CD14-positive monocyte (primary cell): ENCODE results near the gene RAB37. TPM values are rescaled to one million over a fixed set of nuclear protein-coding genes. Genes with fewer than 3 reads are reported as not detected.

Experiments used
- DNase-seq, 3 donors: peaks; one replicate each; pipeline ENCODE4 v3.0.0-alpha.2; 2011 to 2022
- H2AFZ ChIP-seq: 2 replicates; pipeline ENCODE4 v1.6.0; 2012; ENCODE audit warnings: mild to moderate bottlenecking, low read depth, low read length, inconsistent platforms; ENCODE audit not compliant: insufficient read depth, poor library complexity, severe bottlenecking
- H3K27ac ChIP-seq, 2 donors: 1 replicate in 1 of 2; 2 replicates in 1 of 2; pipeline ENCODE4 v1.5.1; 2012 to 2013; ENCODE audit warnings: low read length in 2 of 2, control low read depth in 1 of 2, inconsistent platforms in 1 of 2, low read depth in 1 of 2, mild to moderate bottlenecking in 1 of 2
- H3K27me3 ChIP-seq, 2 donors: one replicate each; pipeline versions ENCODE4 v1.6.0 to v1.6.1; 2011 to 2013; ENCODE audit warnings: low read length in 2 of 2; ENCODE audit not compliant: control insufficient read depth in 2 of 2, insufficient read depth in 2 of 2
- H3K36me3 ChIP-seq, 2 donors: replicated peaks in 1 of 2; 1 replicate in 1 of 2; 2 replicates in 1 of 2; pipeline versions ENCODE4 v1.5.1 to v1.6.1; 2012 to 2013; ENCODE audit warnings: low read length in 2 of 2, control low read depth in 1 of 2, inconsistent platforms in 1 of 2, mild to moderate bottlenecking in 1 of 2; ENCODE audit not compliant: insufficient read depth in 2 of 2, control insufficient read depth in 1 of 2
- H3K4me1 ChIP-seq, 2 donors: 1 replicate in 1 of 2; 2 replicates in 1 of 2; pipeline versions ENCODE4 v1.5.1 to v1.6.1; 2012 to 2013; ENCODE audit warnings: low read length in 2 of 2, control low read depth in 1 of 2, inconsistent platforms in 1 of 2, mild to moderate bottlenecking in 1 of 2, moderate library complexity in 1 of 2; ENCODE audit not compliant: insufficient read depth in 2 of 2, control insufficient read depth in 1 of 2
- H3K4me2 ChIP-seq: replicated peaks from 2 replicates; pipeline ENCODE3; 2012; ENCODE audit warnings: low read length, moderate library complexity, mild to moderate bottlenecking; ENCODE audit not compliant: poor library complexity, severe bottlenecking; ENCODE audit errors: extremely low read depth
- H3K4me3 ChIP-seq, 3 experiments: fragments of 200-600 bp in 1 of 3; sonication (generic) in 1 of 3; replicated peaks in 1 of 3; 1 replicate in 2 of 3; 2 replicates in 1 of 3; pipeline ENCODE4 v1.5.1; 2011 to 2013; ENCODE audit warnings: low read length in 3 of 3, mild to moderate bottlenecking in 3 of 3, control low read depth in 2 of 3, low read depth in 2 of 3, inconsistent platforms in 1 of 3, moderate library complexity in 1 of 3
- H3K79me2 ChIP-seq: 2 replicates; pipeline ENCODE4 v1.6.0; 2012; ENCODE audit warnings: mild to moderate bottlenecking, control low read depth, inconsistent platforms, low read length, moderate library complexity; ENCODE audit not compliant: insufficient read depth
- H3K9ac ChIP-seq: 2 replicates; pipeline ENCODE4 v1.6.0; 2017; ENCODE audit warnings: low read length, mild to moderate bottlenecking; ENCODE audit not compliant: insufficient read depth, poor library complexity, severe bottlenecking
- H3K9me3 ChIP-seq, 2 donors: replicated peaks in 1 of 2; 1 replicate in 1 of 2; 2 replicates in 1 of 2; pipeline versions ENCODE4 v1.5.1 to v1.6.1; 2012 to 2013; ENCODE audit warnings: low read length in 2 of 2, control low read depth in 1 of 2; ENCODE audit not compliant: control insufficient read depth in 1 of 2, insufficient read depth in 1 of 2
- H4K20me1 ChIP-seq: 2 replicates; pipeline ENCODE4 v1.6.0; 2012; ENCODE audit warnings: mild to moderate bottlenecking, low read length, control low read depth, moderate library complexity; ENCODE audit not compliant: insufficient read depth
- H3K27ac Mint-ChIP-seq, 7 donors: one replicate each; pipeline ENCODE4 v1.8.0; 2020; ENCODE audit warnings: mild to moderate bottlenecking in 7 of 7, mixed read lengths in 7 of 7, moderate library complexity in 6 of 7, inconsistent platforms in 2 of 7
- H3K27me3 Mint-ChIP-seq, 3 donors: one replicate each; pipeline ENCODE4 v1.8.0; 2021 to 2022; ENCODE audit warnings: low read depth in 3 of 3, mild to moderate bottlenecking in 3 of 3, mixed read lengths in 3 of 3, moderate library complexity in 3 of 3, inconsistent platforms in 1 of 3
- H3K36me3 Mint-ChIP-seq, 2 donors: one replicate each; pipeline ENCODE4 v1.8.0; 2020; ENCODE audit warnings: mixed read lengths in 2 of 2, inconsistent platforms in 1 of 2, mild to moderate bottlenecking in 1 of 2
- H3K4me1 Mint-ChIP-seq: one replicate; pipeline ENCODE4 v1.8.0; 2020; ENCODE audit warnings: mild to moderate bottlenecking, mixed read lengths
- H3K4me3 Mint-ChIP-seq, 2 donors: one replicate each; pipeline ENCODE4 v1.8.0; 2020; ENCODE audit warnings: mild to moderate bottlenecking in 2 of 2, mixed read lengths in 2 of 2, moderate library complexity in 1 of 2
- H3K9me3 Mint-ChIP-seq, 7 donors: one replicate each; pipeline ENCODE4 v1.8.0; 2020 to 2022; ENCODE audit warnings: mixed read lengths in 7 of 7, mild to moderate bottlenecking in 6 of 7, moderate library complexity in 6 of 7, inconsistent platforms in 2 of 7
- WGBS: methylation state at CpG from one replicate; pipeline ENCODE4 v1.1.5; 2013; ENCODE audit warnings: missing lambda C conversion rate; ENCODE audit not compliant: insufficient coverage; 5-methylcytosine and 5-hydroxymethylcytosine counted together
- intact Hi-C, 2 donors: fragments of 100-400 bp; cut with micrococcal nuclease; formaldehyde crosslinking; loops; one replicate each; pipeline versions ENCODE4 v1.15.0 to v1.15.1; 2023
- polyA plus RNA-seq, 3 donors: library from polyadenylated mRNA; depleted of rRNA in 1 of 3; unstranded in 2 of 3; stranded (reverse) in 1 of 3; fragments of 300-500 nt in 2 of 3; fragments of >200 nt in 1 of 3; fragmentation: Illumina TruSeq in 2 of 3; gene quantifications; 1 replicate in 2 of 3; 2 replicates in 1 of 3; pipeline ENCODE4 v1.2.3, GENCODE V29; 2012 to 2021
- TF ChIP-seq, protein P1 (sequence below): fragments of 200-600 bp; IDR thresholded peaks from one replicate; pipeline ENCODE4 v1.8.0; 2022; ENCODE audit warnings: antibody characterized with exemption, mild to moderate bottlenecking

The RAB37 gene
- polyA plus RNA-seq, 3 donors = 26.8 to 40.9 (median 33.1) TPM

GRCh38 chr17:74745548-74746177 is 8.6 kb downstream of the RAB37 start:
- H3K9me3 Mint-ChIP-seq = peaks cover 0 to 2% (median 0%) of the 10 kb centered on the region in 7 donors
- peaks cover 11 to 21% of the 10 kb centered on the region in 2 donors for H3K36me3 Mint-ChIP-seq
- H3K4me1 Mint-ChIP-seq = peaks cover 74% of the 10 kb centered on the region
- TF ChIP-seq, protein P1, sequence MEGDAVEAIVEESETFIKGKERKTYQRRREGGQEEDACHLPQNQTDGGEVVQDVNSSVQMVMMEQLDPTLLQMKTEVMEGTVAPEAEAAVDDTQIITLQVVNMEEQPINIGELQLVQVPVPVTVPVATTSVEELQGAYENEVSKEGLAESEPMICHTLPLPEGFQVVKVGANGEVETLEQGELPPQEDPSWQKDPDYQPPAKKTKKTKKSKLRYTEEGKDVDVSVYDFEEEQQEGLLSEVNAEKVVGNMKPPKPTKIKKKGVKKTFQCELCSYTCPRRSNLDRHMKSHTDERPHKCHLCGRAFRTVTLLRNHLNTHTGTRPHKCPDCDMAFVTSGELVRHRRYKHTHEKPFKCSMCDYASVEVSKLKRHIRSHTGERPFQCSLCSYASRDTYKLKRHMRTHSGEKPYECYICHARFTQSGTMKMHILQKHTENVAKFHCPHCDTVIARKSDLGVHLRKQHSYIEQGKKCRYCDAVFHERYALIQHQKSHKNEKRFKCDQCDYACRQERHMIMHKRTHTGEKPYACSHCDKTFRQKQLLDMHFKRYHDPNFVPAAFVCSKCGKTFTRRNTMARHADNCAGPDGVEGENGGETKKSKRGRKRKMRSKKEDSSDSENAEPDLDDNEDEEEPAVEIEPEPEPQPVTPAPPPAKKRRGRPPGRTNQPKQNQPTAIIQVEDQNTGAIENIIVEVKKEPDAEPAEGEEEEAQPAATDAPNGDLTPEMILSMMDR = no peak
- H3K79me2 ChIP-seq = peaks cover 56% of the 10 kb centered on the region
- H3K36me3 ChIP-seq = no peaks in the 10 kb centered on the region
- no peak overlapping the region for H3K27ac Mint-ChIP-seq
- H3K27me3 Mint-ChIP-seq = no peaks in the 10 kb centered on the region
- WGBS = 100% methylated on average over 1 of the region's 8 CpGs
- no peaks in the 10 kb centered on the region for H3K27me3 ChIP-seq
- H3K9me3 ChIP-seq = no peaks in the 10 kb centered on the region
- peaks cover 22% of the 10 kb centered on the region for H4K20me1 ChIP-seq
- no peak overlapping the region for H3K4me3 ChIP-seq
- no peak overlapping the region for H3K9ac ChIP-seq
- no peak overlapping the region for H3K4me3 Mint-ChIP-seq
- no peak overlapping the region for H3K27ac ChIP-seq
- H3K4me1 ChIP-seq = peaks cover 77 to 88% of the 10 kb centered on the region in 2 donors
- H3K4me2 ChIP-seq = no peak overlapping the region
- intact Hi-C loops = loop anchor here in 1 of 2 donors (10.0 kb wide), 1 partner anchor 209 kb away; no protein-coding TSS in a partner anchor
- DNase-seq = no peak
- H2AFZ ChIP-seq = no peak overlapping the region

GRCh38 chr17:74746376-74746775 is 9.3 kb downstream of the RAB37 start:
- no peak overlapping the region for H3K4me3 ChIP-seq
- Mint-ChIP-seq H3K36me3 (peaks cover 15 to 21% of the 10 kb centered on the region in 2 donors), H3K9me3 (peaks cover 0 to 2% (median 0%) of the 10 kb centered on the region in 7 donors), H3K27me3 (no peaks in the 10 kb centered on the region), H3K4me1 (peaks cover 74% of the 10 kb centered on the region), H3K4me3 (peak overlapping the region in 1 of 2 donors; percentile 71), H3K27ac (peak overlapping the region in 5 of 7 donors; percentile 23 to 84 (median 76))
- no peak overlapping the region for H3K9ac ChIP-seq
- H3K4me1 ChIP-seq = peaks cover 77 to 88% of the 10 kb centered on the region in 2 donors
- H2AFZ ChIP-seq = no peak overlapping the region
- H3K79me2 ChIP-seq = peaks cover 58% of the 10 kb centered on the region
- no peaks in the 10 kb centered on the region for H3K9me3 ChIP-seq
- H3K27ac ChIP-seq = no peak overlapping the region
- H3K36me3 ChIP-seq = no peaks in the 10 kb centered on the region
- H3K4me2 ChIP-seq = peak overlapping the region; percentile 82
- TF ChIP-seq, protein P1 = no peak
- 94% methylated on average over 4 of the region's 5 CpGs for WGBS
- no peak for DNase-seq
- intact Hi-C loops = loop anchor here in 1 of 2 donors (10.0 kb wide), 1 partner anchor 208 kb away; no protein-coding TSS in a partner anchor
- peaks cover 29% of the 10 kb centered on the region for H4K20me1 ChIP-seq
- H3K27me3 ChIP-seq = no peaks in the 10 kb centered on the region
